ENCODE measurements around the gene SOCS1. TPM values are rescaled to one million over a fixed set of nuclear protein-coding genes. Genes with fewer than 3 reads are reported as not detected.

SOCS1 gene
- total and polyA plus RNA-seq, 9 of the 15 experiments (the other 6 are each of a cell fraction or from before 2014, with no cell fraction given): 0.04 to 7.5 (median 2.3) TPM

DNA sequence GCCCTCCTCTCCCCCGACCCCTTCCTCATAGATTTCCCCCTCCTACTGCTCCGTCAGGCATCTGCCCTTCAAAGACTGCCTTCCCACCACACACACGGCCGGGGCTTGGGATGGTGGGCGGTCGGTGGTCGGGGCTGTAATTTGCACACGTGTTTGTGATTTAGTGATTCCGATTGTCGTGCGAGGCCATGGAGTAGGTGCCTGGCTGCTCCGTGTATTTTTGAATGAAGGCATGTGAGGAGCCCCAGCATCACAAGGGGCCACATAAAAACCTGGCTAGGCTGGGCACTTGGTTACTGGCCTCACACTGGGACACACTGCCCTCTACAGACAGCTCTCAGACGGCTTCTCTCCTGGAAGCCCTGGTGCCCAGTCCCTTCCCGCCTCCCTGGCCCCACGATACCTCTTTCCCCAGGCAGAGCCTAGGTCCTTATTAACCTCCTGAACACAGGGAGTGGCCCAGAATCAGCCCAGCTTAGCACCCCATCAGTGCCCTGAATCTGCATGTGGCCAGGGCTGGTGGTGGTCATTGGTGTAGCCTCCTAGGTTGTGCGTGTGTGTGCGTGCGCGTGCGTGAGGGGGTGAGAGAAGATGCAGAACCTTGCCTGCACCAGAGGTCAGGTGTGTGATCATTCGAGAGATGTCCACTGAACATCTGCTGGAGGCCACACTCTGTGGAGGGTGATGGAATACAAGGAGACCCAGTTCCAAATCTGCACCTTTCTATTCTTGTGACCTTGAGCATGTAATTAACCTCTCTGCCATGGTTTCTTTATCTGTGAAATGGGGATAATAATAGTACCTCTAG is 1.3 kb upstream of the SOCS1 start (continued):
- TF ChIP-seq SMAD1 (IDR thresholded peaks at IDR 0.05; ENCODE audit: low read depth, low read length, partially characterized antibody) (no peak), FOXA1 (IDR thresholded peaks at IDR 0.05; ENCODE audit: borderline replicate concordance) (no peak), PPARD (CRISPR knock-in tag; IDR thresholded peaks at IDR 0.05) (no peak), TSC22D4 (tag; IDR thresholded peaks at IDR 0.05) (no peak), ZSCAN32 (CRISPR knock-in tag; IDR thresholded peaks at IDR 0.05) (no peak), CC2D1A (IDR thresholded peaks at IDR 0.05) (0 out of 2 replicates have a peak, but pooled peaks have one; percentile 25), TEAD4 (IDR thresholded peaks at IDR 0.05; ENCODE audit: low read length) (no peak), TEAD4 (CRISPR knock-in tag; IDR thresholded peaks at IDR 0.05; ENCODE audit: borderline replicate concordance) (no peak), PML (IDR thresholded peaks at IDR 0.05; ENCODE audit: low read length) (no peak), CHCHD3 (CRISPR knock-in tag; IDR thresholded peaks at IDR 0.05) (no peak), ZNF431 (CRISPR knock-in tag; IDR thresholded peaks at IDR 0.05) (no peak), SREBF2 (CRISPR knock-in tag; IDR thresholded peaks at IDR 0.05) (0 out of 2 replicates have a peak, but pooled peaks have one; percentile 65), RCOR1 (IDR thresholded peaks at IDR 0.05; ENCODE audit: borderline replicate concordance in 1 of 2, low read depth in 2 of 2, low read length in 2 of 2) (peak in 1 of 2 experiments; percentile 41; a peak in 1 of 4 replicates)
- TF ChIP-seq, protein P1, sequence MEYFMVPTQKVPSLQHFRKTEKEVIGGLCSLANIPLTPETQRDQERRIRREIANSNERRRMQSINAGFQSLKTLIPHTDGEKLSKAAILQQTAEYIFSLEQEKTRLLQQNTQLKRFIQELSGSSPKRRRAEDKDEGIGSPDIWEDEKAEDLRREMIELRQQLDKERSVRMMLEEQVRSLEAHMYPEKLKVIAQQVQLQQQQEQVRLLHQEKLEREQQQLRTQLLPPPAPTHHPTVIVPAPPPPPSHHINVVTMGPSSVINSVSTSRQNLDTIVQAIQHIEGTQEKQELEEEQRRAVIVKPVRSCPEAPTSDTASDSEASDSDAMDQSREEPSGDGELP (CRISPR knock-in tag; IDR thresholded peaks at IDR 0.05; ENCODE audit: borderline replicate concordance): no peak
- TF ChIP-seq, protein P2, sequence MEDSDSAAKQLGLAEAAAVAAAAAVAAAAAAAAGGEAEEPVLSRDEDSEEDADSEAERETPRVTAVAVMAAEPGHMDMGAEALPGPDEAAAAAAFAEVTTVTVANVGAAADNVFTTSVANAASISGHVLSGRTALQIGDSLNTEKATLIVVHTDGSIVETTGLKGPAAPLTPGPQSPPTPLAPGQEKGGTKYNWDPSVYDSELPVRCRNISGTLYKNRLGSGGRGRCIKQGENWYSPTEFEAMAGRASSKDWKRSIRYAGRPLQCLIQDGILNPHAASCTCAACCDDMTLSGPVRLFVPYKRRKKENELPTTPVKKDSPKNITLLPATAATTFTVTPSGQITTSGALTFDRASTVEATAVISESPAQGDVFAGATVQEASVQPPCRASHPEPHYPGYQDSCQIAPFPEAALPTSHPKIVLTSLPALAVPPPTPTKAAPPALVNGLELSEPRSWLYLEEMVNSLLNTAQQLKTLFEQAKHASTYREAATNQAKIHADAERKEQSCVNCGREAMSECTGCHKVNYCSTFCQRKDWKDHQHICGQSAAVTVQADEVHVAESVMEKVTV (CRISPR knock-in tag; IDR thresholded peaks at IDR 0.05): peak; percentile 72
- TF ChIP-seq, protein P3, sequence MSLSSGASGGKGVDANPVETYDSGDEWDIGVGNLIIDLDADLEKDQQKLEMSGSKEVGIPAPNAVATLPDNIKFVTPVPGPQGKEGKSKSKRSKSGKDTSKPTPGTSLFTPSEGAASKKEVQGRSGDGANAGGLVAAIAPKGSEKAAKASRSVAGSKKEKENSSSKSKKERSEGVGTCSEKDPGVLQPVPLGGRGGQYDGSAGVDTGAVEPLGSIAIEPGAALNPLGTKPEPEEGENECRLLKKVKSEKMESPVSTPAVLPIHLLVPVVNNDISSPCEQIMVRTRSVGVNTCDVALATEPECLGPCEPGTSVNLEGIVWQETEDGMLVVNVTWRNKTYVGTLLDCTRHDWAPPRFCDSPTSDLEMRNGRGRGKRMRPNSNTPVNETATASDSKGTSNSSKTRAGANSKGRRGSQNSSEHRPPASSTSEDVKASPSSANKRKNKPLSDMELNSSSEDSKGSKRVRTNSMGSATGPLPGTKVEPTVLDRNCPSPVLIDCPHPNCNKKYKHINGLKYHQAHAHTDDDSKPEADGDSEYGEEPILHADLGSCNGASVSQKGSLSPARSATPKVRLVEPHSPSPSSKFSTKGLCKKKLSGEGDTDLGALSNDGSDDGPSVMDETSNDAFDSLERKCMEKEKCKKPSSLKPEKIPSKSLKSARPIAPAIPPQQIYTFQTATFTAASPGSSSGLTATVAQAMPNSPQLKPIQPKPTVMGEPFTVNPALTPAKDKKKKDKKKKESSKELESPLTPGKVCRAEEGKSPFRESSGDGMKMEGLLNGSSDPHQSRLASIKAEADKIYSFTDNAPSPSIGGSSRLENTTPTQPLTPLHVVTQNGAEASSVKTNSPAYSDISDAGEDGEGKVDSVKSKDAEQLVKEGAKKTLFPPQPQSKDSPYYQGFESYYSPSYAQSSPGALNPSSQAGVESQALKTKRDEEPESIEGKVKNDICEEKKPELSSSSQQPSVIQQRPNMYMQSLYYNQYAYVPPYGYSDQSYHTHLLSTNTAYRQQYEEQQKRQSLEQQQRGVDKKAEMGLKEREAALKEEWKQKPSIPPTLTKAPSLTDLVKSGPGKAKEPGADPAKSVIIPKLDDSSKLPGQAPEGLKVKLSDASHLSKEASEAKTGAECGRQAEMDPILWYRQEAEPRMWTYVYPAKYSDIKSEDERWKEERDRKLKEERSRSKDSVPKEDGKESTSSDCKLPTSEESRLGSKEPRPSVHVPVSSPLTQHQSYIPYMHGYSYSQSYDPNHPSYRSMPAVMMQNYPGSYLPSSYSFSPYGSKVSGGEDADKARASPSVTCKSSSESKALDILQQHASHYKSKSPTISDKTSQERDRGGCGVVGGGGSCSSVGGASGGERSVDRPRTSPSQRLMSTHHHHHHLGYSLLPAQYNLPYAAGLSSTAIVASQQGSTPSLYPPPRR (CRISPR knock-in tag; IDR thresholded peaks at IDR 0.05; ENCODE audit: borderline replicate concordance): 0 out of 2 replicates have a peak, but pooled peaks have one; percentile 82
- TF ChIP-seq, protein P4, sequence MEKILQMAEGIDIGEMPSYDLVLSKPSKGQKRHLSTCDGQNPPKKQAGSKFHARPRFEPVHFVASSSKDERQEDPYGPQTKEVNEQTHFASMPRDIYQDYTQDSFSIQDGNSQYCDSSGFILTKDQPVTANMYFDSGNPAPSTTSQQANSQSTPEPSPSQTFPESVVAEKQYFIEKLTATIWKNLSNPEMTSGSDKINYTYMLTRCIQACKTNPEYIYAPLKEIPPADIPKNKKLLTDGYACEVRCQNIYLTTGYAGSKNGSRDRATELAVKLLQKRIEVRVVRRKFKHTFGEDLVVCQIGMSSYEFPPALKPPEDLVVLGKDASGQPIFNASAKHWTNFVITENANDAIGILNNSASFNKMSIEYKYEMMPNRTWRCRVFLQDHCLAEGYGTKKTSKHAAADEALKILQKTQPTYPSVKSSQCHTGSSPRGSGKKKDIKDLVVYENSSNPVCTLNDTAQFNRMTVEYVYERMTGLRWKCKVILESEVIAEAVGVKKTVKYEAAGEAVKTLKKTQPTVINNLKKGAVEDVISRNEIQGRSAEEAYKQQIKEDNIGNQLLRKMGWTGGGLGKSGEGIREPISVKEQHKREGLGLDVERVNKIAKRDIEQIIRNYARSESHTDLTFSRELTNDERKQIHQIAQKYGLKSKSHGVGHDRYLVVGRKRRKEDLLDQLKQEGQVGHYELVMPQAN (IDR thresholded peaks at IDR 0.05; ENCODE audit: borderline replicate concordance): no peak

All from K562 (cell line).